Thyroid gland (tissue), 4 donors: ENCODE results near the gene CLEC18C. TPM values are rescaled to one million over a fixed set of nuclear protein-coding genes. Genes with fewer than 3 reads are reported as not detected.
"Not testable (repeated sequence)": the region's sequence is repeated elsewhere in the genome, so short reads cannot be mapped to it uniquely, and the experiment has no call there.

Source experiments
- DNase-seq, 2 donors: peaks; one replicate each; pipeline ENCODE4 v3.0.0-alpha.2; 2019
- H3K27ac ChIP-seq, 3 donors: fragments of 200-600 bp; sonication (generic); 1 replicate in 2 of 3; 2 replicates in 1 of 3; pipeline ENCODE4 v1.5.1; 2016 to 2019; ENCODE audit warnings: mild to moderate bottlenecking in 1 of 3, moderate library complexity in 1 of 3
- H3K27me3 ChIP-seq: fragments of 200-600 bp; sonication (generic); one replicate; pipeline ENCODE4 v1.5.1; 2019
- H3K36me3 ChIP-seq, 2 donors: fragments of 200-600 bp; sonication (generic); one replicate each; pipeline ENCODE4 v1.5.1; 2016 to 2019
- H3K4me1 ChIP-seq, 2 donors: fragments of 200-600 bp; sonication (generic); one replicate each; pipeline ENCODE4 v1.5.1; 2017 to 2019
- H3K4me3 ChIP-seq, 3 donors: fragments of 200-600 bp; sonication (generic); replicated peaks in 1 of 3; 1 replicate in 2 of 3; 2 replicates in 1 of 3; pipeline ENCODE4 v1.5.1; 2016; ENCODE audit warnings: mild to moderate bottlenecking in 1 of 3
- H3K9me3 ChIP-seq: fragments of 200-600 bp; sonication (generic); one replicate; pipeline ENCODE4 v1.5.1; 2017
- WGBS, 2 donors: methylation state at CpG; one replicate each; pipeline ENCODE4 v1.1.5; 2017; 5-methylcytosine and 5-hydroxymethylcytosine counted together
- intact Hi-C: fragments of 100-400 bp; cut with DNase I; formaldehyde crosslinking; loops from one replicate; pipeline ENCODE4 v1.15.1; 2023
- small RNA-seq: library from RNA; depleted of rRNA; stranded (forward); fragments of <200 nt; gene quantifications from one replicate; pipeline ENCODE3, GENCODE V24; 2016
- total RNA-seq, 4 donors: library from RNA; depleted of rRNA; stranded (reverse); fragments of >200 nt; gene quantifications; one replicate each; pipeline ENCODE4 v1.2.3, GENCODE V29; 2016

Gene CLEC18C
- total RNA-seq, 4 donors from 2014 or later = 0.22 to 0.81 TPM; not detected in 2

- H3K27me3 ChIP-seq, H3K9me3 ChIP-seq, H3K27ac ChIP-seq, H3K36me3 ChIP-seq, H3K4me1 ChIP-seq, H3K4me3 ChIP-seq, DNase-seq, intact Hi-C loops: not testable (repeated sequence)
- WGBS, 2 donors = 88 to 96% methylated on average over 2 of the region's 2 CpGs
These were observed 45.0 kb downstream of the CLEC18C start for GRCh38 chr16:70218586-70218985.

- WGBS, 2 donors = 49 to 73% methylated on average over 2 of the region's 2 CpGs
- H3K27ac ChIP-seq, H3K27me3 ChIP-seq, H3K4me1 ChIP-seq, intact Hi-C loops, H3K4me3 ChIP-seq, DNase-seq, H3K36me3 ChIP-seq, H3K9me3 ChIP-seq: not testable (repeated sequence)
These were observed 49.0 kb downstream of the CLEC18C start for GRCh38 chr16:70222574-70222973.

GRCh38 chr16:70223216-70223615 is 49.6 kb downstream of the CLEC18C start:
- H3K9me3 ChIP-seq, DNase-seq, H3K4me1 ChIP-seq, H3K4me3 ChIP-seq, H3K27me3 ChIP-seq, H3K36me3 ChIP-seq, intact Hi-C loops, H3K27ac ChIP-seq: not testable (repeated sequence)
- 67% methylated on average over 1 of the region's 2 CpGs; no CpG with 5 or more reads in 1 of the 2 donors for WGBS, 2 donors

- H3K27me3 ChIP-seq, H3K9me3 ChIP-seq, H3K4me1 ChIP-seq, H3K27ac ChIP-seq, H3K4me3 ChIP-seq, intact Hi-C loops, DNase-seq, H3K36me3 ChIP-seq: not testable (repeated sequence)
- WGBS, 2 donors = 63 to 67% methylated on average over 1 of the region's 3 CpGs
These were observed 50.5 kb downstream of the CLEC18C start for GRCh38 chr16:70223971-70224513.

- H3K4me3 ChIP-seq, H3K27ac ChIP-seq, DNase-seq, H3K9me3 ChIP-seq, H3K4me1 ChIP-seq, H3K27me3 ChIP-seq, intact Hi-C loops, H3K36me3 ChIP-seq: not testable (repeated sequence)
- WGBS, 2 donors = 95% methylated on average over 6 of the region's 24 CpGs; no CpG with 5 or more reads in 1 of the 2 donors
These were observed 51.1 kb downstream of the CLEC18C start for GRCh38 chr16:70224645-70225044.

GRCh38 chr16:70225430-70225829 is 51.8 kb downstream of the CLEC18C start:
- H3K4me1 ChIP-seq, H3K4me3 ChIP-seq, intact Hi-C loops, DNase-seq, H3K36me3 ChIP-seq, H3K9me3 ChIP-seq, H3K27ac ChIP-seq, H3K27me3 ChIP-seq: not testable (repeated sequence)
- 89 to 92% methylated on average over 4 of the region's 4 CpGs for WGBS, 2 donors

GRCh38 chr16:70226024-70226423 is 52.4 kb downstream of the CLEC18C start:
- intact Hi-C loops, DNase-seq, H3K4me1 ChIP-seq, H3K27ac ChIP-seq, H3K4me3 ChIP-seq, H3K27me3 ChIP-seq, H3K9me3 ChIP-seq, H3K36me3 ChIP-seq: not testable (repeated sequence)

- WGBS, 2 donors = 77 to 84% methylated on average over 3 of the region's 3 CpGs
- H3K4me1 ChIP-seq, intact Hi-C loops, H3K9me3 ChIP-seq, H3K4me3 ChIP-seq, H3K27ac ChIP-seq, DNase-seq, H3K27me3 ChIP-seq, H3K36me3 ChIP-seq: not testable (repeated sequence)
These were observed 58.2 kb downstream of the CLEC18C start for GRCh38 chr16:70231831-70232230.

Small RNAs within 50 kb of the gene (small RNA-seq; reads per million reads assigned to genes)
- not detected for gene AC009060.2

Other genes starting within 250 kb of the CLEC18C start
- gene CLEC18A, start 222.5 kb upstream of the CLEC18C start, total RNA-seq = 1 to 10 TPM in 2 of 4 donors, under 1 TPM in 2; 0.67 to 1.8 (median 1.3) TPM
- 10 to 100 TPM; 22.6 to 41.9 (median 29.7) TPM for gene PDPR, start 59.5 kb upstream of the CLEC18C start, total RNA-seq
- gene EXOSC6, start 78.2 kb downstream of the CLEC18C start, total RNA-seq = 10 to 100 TPM; 22.5 to 47.7 (median 24.3) TPM
- 100 to 1,000 TPM in 3 of 4 donors, 10 to 100 TPM in 1; 84.8 to 268 (median 192) TPM for gene AARS1, start 115.7 kb downstream of the CLEC18C start, total RNA-seq
- gene DDX19B, start 125.4 kb downstream of the CLEC18C start, total RNA-seq = 10 to 100 TPM; 35.8 to 53.6 (median 44.9) TPM
- gene DDX19A, start 173.1 kb downstream of the CLEC18C start, total RNA-seq = 100 to 1,000 TPM in 1 of 4 donors, 10 to 100 TPM in 3; 52.5 to 100 (median 66.1) TPM